Karpas-422 (cell line): ENCODE data around the gene CD248. TPM values are rescaled to one million over a fixed set of nuclear protein-coding genes. Genes with fewer than 3 reads are reported as not detected.

Experiments
- DNase-seq: peaks from one replicate; pipeline ENCODE4 v3.0.0-alpha.2; 2015
- H2AFZ ChIP-seq: fragments of 200-600 bp; sonication (generic); 2 replicates; pipeline ENCODE4 v1.6.1; 2014; ENCODE audit warnings: antibody characterized with exemption, low read length, mixed read lengths
- H3K27ac ChIP-seq: fragments of 200-600 bp; sonication (generic); 2 replicates; pipeline ENCODE4 v1.5.1; 2014; ENCODE audit warnings: mild to moderate bottlenecking, low read length, moderate library complexity
- H3K27me3 ChIP-seq: fragments of 200-600 bp; sonication (generic); 2 replicates; pipeline ENCODE4 v1.6.1; 2014; ENCODE audit warnings: low read length, mixed read lengths
- H3K36me3 ChIP-seq: fragments of 200-600 bp; sonication (generic); 2 replicates; pipeline ENCODE4 v1.6.1; 2014; ENCODE audit warnings: low read length, mixed read lengths; ENCODE audit not compliant: insufficient read depth
- H3K4me1 ChIP-seq: fragments of 200-600 bp; sonication (generic); 2 replicates; pipeline ENCODE4 v1.6.1; 2014; ENCODE audit warnings: mild to moderate bottlenecking, low read length, mixed read lengths
- H3K4me2 ChIP-seq: fragments of 200-600 bp; sonication (generic); 2 replicates; pipeline ENCODE4 v1.6.1; 2014; ENCODE audit warnings: low read length, low read depth, mild to moderate bottlenecking; ENCODE audit not compliant: poor library complexity, severe bottlenecking
- H3K4me3 ChIP-seq: fragments of 200-600 bp; sonication (generic); 2 replicates; pipeline ENCODE4 v1.5.1; 2014; ENCODE audit warnings: mild to moderate bottlenecking, antibody characterized with exemption, low read length, mixed read lengths
- H3K79me2 ChIP-seq: fragments of 200-600 bp; sonication (generic); 2 replicates; pipeline ENCODE4 v1.6.1; 2014; ENCODE audit warnings: mild to moderate bottlenecking, low read length, mixed read lengths
- H3K9ac ChIP-seq: fragments of 200-600 bp; sonication (generic); 2 replicates; pipeline ENCODE4 v1.6.0; 2014; ENCODE audit warnings: low read length
- H3K9me2 ChIP-seq: fragments of 200-600 bp; sonication (generic), shearing (Covaris generic); replicated peaks from 2 replicates; pipeline ENCODE4 v1.6.0; 2014; ENCODE audit warnings: mild to moderate bottlenecking, low read length, moderate library complexity; ENCODE audit not compliant: insufficient read depth
- H3K9me3 ChIP-seq: fragments of 300-700, 200-600 bp; sonication (generic); 2 replicates; pipeline ENCODE4 v1.6.1; 2014; ENCODE audit warnings: low read length, mixed read lengths
- H4K20me1 ChIP-seq: fragments of 200-600 bp; sonication (generic); 2 replicates; pipeline ENCODE4 v1.6.1; 2014; ENCODE audit warnings: mild to moderate bottlenecking, antibody characterized with exemption, low read length, low read depth; ENCODE audit not compliant: insufficient read depth
- total RNA-seq: library from RNA; depleted of rRNA; stranded (reverse); fragments of >200 nt; shearing (Covaris generic); gene quantifications from 2 replicates; pipeline ENCODE4 v1.2.3, GENCODE V29; 2014; ENCODE audit warnings: low replicate concordance

Gene CD248
- total RNA-seq, 1 experiment from 2014 or later: not detected

DNA sequence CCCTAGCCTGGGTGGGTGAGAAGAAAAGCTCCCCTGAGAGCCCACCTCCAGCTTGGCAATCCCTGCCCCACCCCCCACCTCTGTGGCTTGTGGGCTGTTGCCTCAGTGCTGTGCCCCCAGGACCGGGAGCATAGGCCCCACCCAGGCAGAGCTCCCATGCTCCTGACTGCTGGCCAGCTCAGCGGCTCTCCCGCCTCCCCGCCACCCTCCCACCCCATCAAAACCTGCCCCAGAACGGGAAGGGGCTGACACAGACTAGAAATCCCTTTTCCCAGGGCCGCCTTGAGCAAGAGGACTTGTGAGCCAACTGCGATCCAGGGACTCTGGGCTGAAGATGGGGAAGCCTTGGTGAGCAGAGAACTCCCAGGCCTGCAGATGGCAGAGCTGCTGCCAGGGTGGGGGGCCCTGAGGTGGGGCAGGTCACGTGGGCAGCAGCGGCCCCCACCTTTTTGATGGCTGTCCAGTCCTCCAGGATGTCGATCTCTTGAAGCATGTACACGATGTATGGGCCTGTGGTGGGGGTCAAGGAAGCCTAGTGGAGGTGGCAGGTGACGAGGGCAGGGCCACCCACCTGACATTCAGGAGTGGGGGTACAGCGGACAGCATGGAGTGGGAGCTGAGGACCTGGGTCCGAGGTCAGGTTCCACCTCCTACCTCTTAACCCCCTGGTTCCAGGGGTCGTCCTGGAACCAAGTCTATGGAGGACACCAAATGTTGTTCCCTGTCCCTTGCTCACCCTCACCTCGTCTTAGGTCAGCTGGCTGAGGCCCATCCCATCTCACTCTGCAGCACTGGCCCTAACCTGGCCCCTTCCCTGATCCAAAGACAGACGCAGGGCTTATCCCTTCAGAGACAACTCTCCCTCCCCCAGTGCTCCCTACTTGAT lies 21.7 kb upstream of the CD248 start:
- no peaks in the 10 kb centered on the region for H3K9me3 ChIP-seq
- no peak overlapping the region for H3K4me3 ChIP-seq
- peaks cover 9% of the 10 kb centered on the region for H3K79me2 ChIP-seq
- peaks cover 4% of the 10 kb centered on the region; the same call in 1 of the 2 replicates for H4K20me1 ChIP-seq
- H3K27me3 ChIP-seq: no peaks in the 10 kb centered on the region
- H3K9ac ChIP-seq: no peak overlapping the region
- no peak overlapping the region for H3K27ac ChIP-seq
- no peak for DNase-seq
- peaks cover 26% of the 10 kb centered on the region for H3K4me1 ChIP-seq
- H3K36me3 ChIP-seq: no peaks in the 10 kb centered on the region
- H3K9me2 ChIP-seq: no peaks in the 10 kb centered on the region
- H3K4me2 ChIP-seq: no peak overlapping the region
- no peak overlapping the region for H2AFZ ChIP-seq

DNA sequence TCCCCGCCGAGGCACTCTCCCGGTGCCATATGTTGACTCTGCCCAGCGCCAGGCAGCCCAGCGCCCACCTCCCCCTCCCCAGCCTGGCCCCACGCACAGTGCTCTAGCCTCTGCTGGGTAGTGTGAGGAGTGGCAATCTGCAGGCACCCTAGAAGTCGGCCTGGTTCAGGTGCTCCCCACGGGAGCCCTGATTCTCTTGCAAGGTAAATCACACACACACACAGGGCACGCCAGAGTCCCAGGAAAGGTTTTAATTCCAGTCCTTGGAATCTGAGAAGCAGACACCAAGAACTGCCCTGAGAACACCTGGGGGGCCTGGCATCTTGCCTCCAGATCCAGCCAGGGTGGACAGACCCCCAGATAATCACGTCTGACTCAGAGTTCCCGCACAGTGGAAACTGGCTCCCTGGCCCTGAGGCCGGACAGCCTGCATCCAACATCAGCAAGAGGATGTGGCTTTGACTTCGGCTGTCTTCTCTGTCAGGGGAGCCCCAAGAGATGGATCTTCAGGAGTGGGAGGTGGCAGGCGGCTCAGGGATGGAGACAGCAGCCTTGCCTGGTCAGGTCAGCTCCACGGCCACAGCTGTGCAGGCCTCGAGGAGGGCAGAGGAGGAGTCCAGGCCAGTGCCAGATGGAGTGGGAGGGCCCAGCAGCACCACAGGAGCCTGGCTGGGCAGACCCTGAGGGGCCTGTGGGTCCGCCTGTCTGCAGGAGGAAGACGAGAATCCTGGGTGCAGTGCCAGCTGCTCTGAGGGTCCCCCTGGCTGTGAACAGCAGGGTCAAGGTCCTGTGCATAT lies 20.5 kb upstream of the CD248 start:
- Histone ChIP-seq H4K20me1 (no peaks in the 10 kb centered on the region), H2AFZ (no peak overlapping the region), H3K9ac (peak overlapping the region; percentile 18), H3K27ac (no peak overlapping the region), H3K4me3 (no peak overlapping the region), H3K79me2 (no peaks in the 10 kb centered on the region), H3K9me3 (no peaks in the 10 kb centered on the region), H3K27me3 (no peaks in the 10 kb centered on the region), H3K9me2 (no peaks in the 10 kb centered on the region), H3K4me1 (peaks cover 20% of the 10 kb centered on the region), H3K36me3 (no peaks in the 10 kb centered on the region), H3K4me2 (peak overlapping the region; percentile 20)
- no peak for DNase-seq

DNA sequence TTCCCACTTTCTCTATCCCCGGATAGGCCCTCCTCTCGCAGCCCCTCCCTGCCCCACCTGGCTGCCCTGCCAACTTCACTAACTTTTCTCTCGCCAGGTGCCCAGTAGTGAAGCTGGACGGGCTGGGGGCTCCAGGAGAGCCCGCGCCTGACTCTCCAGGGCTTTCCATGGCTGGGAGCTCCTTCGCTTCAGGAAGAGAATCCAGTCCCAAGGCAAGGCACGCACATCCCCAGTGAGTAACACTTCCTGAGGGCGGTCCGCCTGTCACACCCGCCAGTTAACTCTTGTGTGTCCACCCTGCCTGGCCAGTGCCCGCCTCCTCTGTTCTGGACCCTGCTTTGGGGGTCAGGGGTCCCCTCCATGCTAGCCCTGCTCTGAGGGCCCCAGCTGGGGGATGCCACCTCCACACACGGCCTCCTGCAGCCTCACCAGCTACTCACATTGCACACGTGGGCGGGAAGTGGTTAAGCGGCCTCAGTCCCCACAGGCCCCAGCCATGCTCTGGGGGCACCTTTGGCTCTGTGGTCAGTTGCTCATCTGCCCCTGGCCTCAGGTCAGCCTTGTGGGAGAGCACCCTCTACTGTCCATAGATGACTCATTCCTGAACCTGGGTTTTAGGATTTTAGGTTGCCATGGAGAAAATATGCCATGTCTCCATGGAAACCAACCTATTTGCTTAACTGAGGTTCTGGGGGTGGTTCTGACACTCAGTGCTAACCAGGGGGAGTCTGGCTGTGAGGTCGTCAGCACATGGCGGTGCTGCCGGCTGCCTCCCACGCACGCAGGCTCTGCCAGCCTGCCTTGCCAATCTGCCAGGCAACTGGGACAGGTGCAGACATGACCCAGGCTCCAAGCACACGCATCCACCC lies 19.6 kb upstream of the CD248 start, which contains the start of gene RIN1:
RIN1 (minus strand) TSS at position 201 of the 869 bp plus-strand sequence; CDS start at position 169, 32 bp downstream.
- Histone ChIP-seq H3K79me2 (no peaks in the 10 kb centered on the region), H3K9me2 (no peaks in the 10 kb centered on the region), H3K27ac (no peak within 1 kb of the TSS), H3K4me1 (peaks cover 20% of the 10 kb centered on the region), H3K9ac (peak within 1 kb of the TSS; percentile 18), H3K4me3 (no peak within 1 kb of the TSS), H2AFZ (no peak within 1 kb of the TSS), H3K4me2 (peak within 1 kb of the TSS; percentile 20), H4K20me1 (no peaks in the 10 kb centered on the region), H3K27me3 (no peaks in the 10 kb centered on the region), H3K36me3 (no peaks in the 10 kb centered on the region), H3K9me3 (no peaks in the 10 kb centered on the region)
- peak; percentile 81 for DNase-seq

DNA sequence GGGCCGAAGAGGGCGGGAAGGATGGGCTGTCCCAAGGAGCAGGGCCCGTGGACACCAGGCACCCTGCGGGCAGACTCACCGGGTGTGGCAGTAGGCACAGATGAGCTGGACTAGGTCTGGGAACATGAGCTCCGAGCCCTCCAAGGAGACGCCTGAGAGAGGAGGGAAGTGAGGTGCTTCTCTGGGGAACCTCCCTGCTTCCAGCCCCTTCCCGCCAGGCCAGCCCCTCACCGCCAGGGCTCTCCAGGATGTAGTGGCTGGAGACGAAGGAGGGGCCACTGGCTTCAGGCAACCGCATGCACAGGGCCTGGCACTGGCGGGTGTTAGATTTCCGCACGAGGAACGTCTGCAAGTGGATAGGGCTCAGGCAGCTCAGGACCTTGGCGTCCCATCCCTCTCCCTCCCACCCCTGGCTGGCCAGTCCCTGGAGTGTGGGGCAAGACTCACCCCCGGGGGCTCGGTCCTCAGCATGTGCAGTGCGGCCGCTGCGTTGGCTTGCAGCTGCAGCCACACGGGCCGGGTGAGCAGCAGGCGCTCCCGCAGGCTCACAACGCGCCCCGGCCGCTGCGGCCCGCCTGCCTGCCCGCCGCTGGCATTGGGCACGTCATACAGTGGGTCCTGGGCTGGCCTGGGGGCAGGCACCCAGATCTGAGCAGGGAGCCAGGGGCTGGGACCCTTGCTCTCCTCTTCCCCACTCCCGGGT lies 18.8 kb upstream of the CD248 start:
- H3K4me2 ChIP-seq: peak overlapping the region; percentile 20
- no peaks in the 10 kb centered on the region for H3K79me2 ChIP-seq
- H4K20me1 ChIP-seq: no peaks in the 10 kb centered on the region
- H3K9me3 ChIP-seq: no peaks in the 10 kb centered on the region
- H3K9me2 ChIP-seq: no peaks in the 10 kb centered on the region
- H3K27ac ChIP-seq: no peak overlapping the region
- no peaks in the 10 kb centered on the region for H3K36me3 ChIP-seq
- DNase-seq: no peak
- no peak overlapping the region for H3K9ac ChIP-seq
- no peaks in the 10 kb centered on the region for H3K27me3 ChIP-seq
- no peak overlapping the region for H2AFZ ChIP-seq
- H3K4me1 ChIP-seq: peaks cover 20% of the 10 kb centered on the region
- H3K4me3 ChIP-seq: no peak overlapping the region

DNA sequence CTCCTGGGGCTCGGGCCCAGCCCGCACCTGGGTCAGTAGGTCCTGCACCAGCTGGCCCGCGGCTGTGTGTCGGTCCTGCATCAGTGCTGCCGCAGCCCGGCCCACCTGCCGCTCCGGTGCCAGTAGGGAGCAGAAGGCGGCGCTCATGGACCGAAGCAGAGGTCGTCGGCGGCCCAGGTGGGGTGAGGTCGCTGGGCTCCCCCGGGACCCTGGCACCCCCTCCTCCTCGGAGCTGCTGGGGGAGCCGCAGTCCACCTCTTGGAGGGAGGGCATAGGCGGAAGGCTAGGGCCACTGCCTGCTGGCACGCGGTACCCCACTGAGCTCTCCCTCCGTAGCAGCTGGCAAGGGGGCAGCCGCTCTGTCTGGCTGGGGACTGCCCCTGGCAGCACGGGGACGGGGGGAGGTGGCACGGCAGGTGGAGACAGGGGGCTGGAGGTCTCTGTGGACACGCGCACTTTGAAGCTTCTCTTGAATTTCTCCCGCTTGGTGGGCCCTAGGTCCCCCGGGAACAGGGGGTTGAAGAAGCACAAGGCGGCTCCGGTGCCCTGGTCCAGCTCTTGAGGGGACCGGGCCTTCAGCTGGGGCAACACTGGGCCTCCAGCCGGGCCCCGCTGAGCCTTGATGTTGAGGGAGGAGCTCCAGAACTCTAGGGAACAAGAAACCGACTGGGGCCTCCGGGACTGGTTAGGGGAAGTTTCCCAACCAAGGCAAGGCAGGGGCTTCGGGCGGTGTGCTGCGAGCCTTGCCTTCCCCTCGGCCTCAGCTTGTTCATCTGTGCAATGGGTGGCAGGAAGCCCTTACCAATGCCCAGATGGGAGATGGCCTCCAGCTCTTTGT lies 18.0 kb upstream of the CD248 start:
- H3K79me2 ChIP-seq: no peaks in the 10 kb centered on the region
- H3K9ac ChIP-seq: no peak overlapping the region
- no peak overlapping the region for H3K4me2 ChIP-seq

DNA sequence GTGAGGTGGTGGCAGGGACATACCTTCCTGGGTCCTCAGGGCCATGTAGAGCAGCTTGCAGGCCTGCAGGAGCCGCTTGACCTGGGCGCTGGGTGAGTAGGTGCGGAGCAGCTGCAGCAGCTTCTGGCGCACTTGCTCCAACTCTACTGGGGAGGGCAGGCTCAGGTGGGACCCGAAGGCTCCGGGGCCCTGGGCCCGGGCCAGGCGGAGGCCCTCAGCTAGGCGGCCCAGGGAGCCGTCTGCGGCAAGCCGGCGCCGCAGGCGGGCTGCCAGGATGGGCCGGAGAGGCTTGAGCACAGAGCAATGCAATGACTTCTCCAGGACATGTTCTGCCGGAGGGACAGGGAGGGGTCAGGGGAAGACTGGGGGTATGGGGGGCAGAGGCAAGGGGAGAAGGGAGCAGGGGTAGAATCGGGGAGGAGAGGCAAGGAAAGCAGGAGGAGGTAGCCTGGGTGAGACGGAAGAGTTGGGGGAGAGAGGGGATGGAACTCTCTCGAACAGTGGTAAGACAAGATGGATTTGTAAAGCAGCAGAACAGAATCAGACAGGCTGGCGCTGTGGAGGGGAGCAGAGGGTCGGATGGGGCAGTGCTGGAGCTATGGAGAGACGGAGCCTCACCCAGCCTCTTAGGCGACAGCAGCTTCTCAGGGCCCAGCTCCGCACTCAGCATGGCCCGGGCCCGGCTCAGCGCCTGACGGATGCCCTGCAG lies 17.2 kb upstream of the CD248 start:
- no peaks in the 10 kb centered on the region for H3K27me3 ChIP-seq
- no peak overlapping the region for H3K4me3 ChIP-seq
- peaks cover 20% of the 10 kb centered on the region for H3K4me1 ChIP-seq
- H4K20me1 ChIP-seq: no peaks in the 10 kb centered on the region
- H3K9me3 ChIP-seq: no peaks in the 10 kb centered on the region
- H3K9me2 ChIP-seq: no peaks in the 10 kb centered on the region
- H3K36me3 ChIP-seq: no peaks in the 10 kb centered on the region
- H3K27ac ChIP-seq: no peak overlapping the region
- no peak overlapping the region for H2AFZ ChIP-seq
- no peaks in the 10 kb centered on the region for H3K79me2 ChIP-seq
- no peak overlapping the region for H3K4me2 ChIP-seq
- no peak overlapping the region for H3K9ac ChIP-seq
- DNase-seq: no peak

More for the DNA sequence above, 18.0 kb upstream of the CD248 start:
- no peak overlapping the region for H2AFZ ChIP-seq
- H3K27me3 ChIP-seq: no peaks in the 10 kb centered on the region
- H3K4me3 ChIP-seq: no peak overlapping the region
- H3K27ac ChIP-seq: no peak overlapping the region
- H3K36me3 ChIP-seq: no peaks in the 10 kb centered on the region
- peaks cover 20% of the 10 kb centered on the region for H3K4me1 ChIP-seq
- no peaks in the 10 kb centered on the region for H3K9me2 ChIP-seq
- DNase-seq: no peak
- no peaks in the 10 kb centered on the region for H3K9me3 ChIP-seq
- H4K20me1 ChIP-seq: no peaks in the 10 kb centered on the region
